SU-DHL-6 (cell line): ENCODE measurements around the gene SDK1.

Experiments
- H2AFZ ChIP-seq: fragments of 200-600 bp; sonication (generic); 2 replicates; pipeline ENCODE4 v1.6.1; 2014; ENCODE audit warnings: low read depth, mild to moderate bottlenecking, moderate library complexity, mixed read lengths, antibody characterized with exemption, low read length; ENCODE audit not compliant: severe bottlenecking
- H3F3A ChIP-seq: fragments of 200-600 bp; shearing (Covaris generic); 2 replicates; pipeline ENCODE4 v1.6.0; 2016; ENCODE audit warnings: antibody characterized with exemption, mild to moderate bottlenecking; ENCODE audit not compliant: insufficient read depth
- H3K27ac ChIP-seq: fragments of 200-600 bp; sonication (generic); 2 replicates; pipeline ENCODE4 v1.5.1; 2016; ENCODE audit warnings: low read depth, mild to moderate bottlenecking, low read length, moderate library complexity, mixed read lengths
- H3K27me3 ChIP-seq: fragments of 200-600 bp; sonication (generic), shearing (Covaris generic); 2 replicates; pipeline ENCODE4 v1.6.0; 2014; ENCODE audit warnings: mild to moderate bottlenecking, low read length
- H3K36me3 ChIP-seq: fragments of 200-600 bp; sonication (generic); 2 replicates; pipeline ENCODE4 v1.6.1; 2014; ENCODE audit warnings: mild to moderate bottlenecking, low read length, mixed read lengths
- H3K4me2 ChIP-seq: fragments of 300-600, 200-600 bp; shearing (Covaris generic), sonication (generic); 2 replicates; pipeline ENCODE4 v1.6.0; 2014; ENCODE audit warnings: low read length, low read depth, mild to moderate bottlenecking; ENCODE audit not compliant: poor library complexity, severe bottlenecking
- H3K4me3 ChIP-seq: fragments of 200-600 bp; sonication (generic); 2 replicates; pipeline ENCODE4 v1.5.1; 2014; ENCODE audit warnings: antibody characterized with exemption, low read length, mild to moderate bottlenecking, mixed read lengths; ENCODE audit not compliant: insufficient read depth, poor library complexity, severe bottlenecking
- H3K79me2 ChIP-seq: fragments of 200-600 bp; sonication (generic); 2 replicates; pipeline ENCODE4 v1.6.1; 2014; ENCODE audit warnings: mild to moderate bottlenecking, low read length, moderate library complexity; ENCODE audit not compliant: insufficient read depth
- H3K9ac ChIP-seq: fragments of 200-600 bp; sonication (generic); 2 replicates; pipeline ENCODE4 v1.7.0; 2014; ENCODE audit warnings: mild to moderate bottlenecking, low read length
- H3K9me2 ChIP-seq: fragments of 200-600 bp; sonication (generic); replicated peaks from 2 replicates; pipeline ENCODE4 v1.6.1; 2014; ENCODE audit warnings: low read length; ENCODE audit not compliant: insufficient read depth
- H3K9me3 ChIP-seq: fragments of 200-600 bp; sonication (generic); 2 replicates; pipeline ENCODE4 v1.6.1; 2014; ENCODE audit warnings: low read length, mixed read lengths; ENCODE audit not compliant: insufficient read depth
- H4K20me1 ChIP-seq: fragments of 200-600 bp; sonication (generic); 2 replicates; pipeline ENCODE4 v1.6.1; 2014; ENCODE audit warnings: low read depth, mild to moderate bottlenecking, antibody characterized with exemption, low read length, moderate library complexity, mixed read lengths
- EZH2phosphoT487 ChIP-seq: fragments of 200-600 bp; sonication (generic), shearing (Covaris generic); conservative IDR thresholded peaks from 2 replicates; pipeline ENCODE4 v1.6.1; 2018; ENCODE audit warnings: mild to moderate bottlenecking, antibody characterized with exemption, low read length, moderate library complexity, mixed read lengths
- TF ChIP-seq, protein P1 (sequence below): fragments of 200-600 bp; sonication (generic); IDR thresholded peaks from one replicate; pipeline ENCODE4 v1.5.1; 2017; ENCODE audit warnings: antibody characterized with exemption, mild to moderate bottlenecking, low read length, moderate library complexity; ENCODE audit not compliant: insufficient read depth, poor library complexity, severe bottlenecking

SDK1 gene

DNA sequence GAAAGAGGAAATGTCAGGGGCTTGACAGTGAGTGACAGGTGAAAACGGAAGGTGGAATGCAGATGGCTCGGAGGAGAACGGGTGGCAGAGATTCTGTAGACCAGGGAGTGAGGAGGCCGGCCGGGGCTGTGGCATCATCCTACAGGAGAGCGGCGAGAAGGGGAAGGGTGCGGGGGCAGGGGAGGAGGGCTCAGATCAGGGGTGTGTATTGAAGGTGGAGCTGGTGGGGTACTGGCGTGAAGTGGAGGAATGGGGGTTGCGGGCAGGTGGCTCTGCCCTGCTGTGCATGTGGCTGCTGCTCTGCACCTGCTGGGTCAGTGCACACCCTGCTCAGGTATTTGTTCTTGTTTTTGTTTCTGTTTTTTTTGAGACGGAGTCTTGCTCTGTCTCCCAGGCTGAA lies 910.2 kb downstream of the SDK1 start:
- Histone ChIP-seq H3K9ac (no peak overlapping the region), H3K9me3 (no peaks in the 10 kb centered on the region), H3K4me2 (no peak overlapping the region), H3K27me3 (no peaks in the 10 kb centered on the region), H3F3A (no peaks in the 10 kb centered on the region), H3K79me2 (no peaks in the 10 kb centered on the region), H3K9me2 (no peaks in the 10 kb centered on the region), H2AFZ (no peak overlapping the region), H4K20me1 (no peaks in the 10 kb centered on the region), H3K27ac (no peak overlapping the region), H3K36me3 (no peaks in the 10 kb centered on the region), H3K4me3 (no peak overlapping the region)
- TF ChIP-seq, protein P1, sequence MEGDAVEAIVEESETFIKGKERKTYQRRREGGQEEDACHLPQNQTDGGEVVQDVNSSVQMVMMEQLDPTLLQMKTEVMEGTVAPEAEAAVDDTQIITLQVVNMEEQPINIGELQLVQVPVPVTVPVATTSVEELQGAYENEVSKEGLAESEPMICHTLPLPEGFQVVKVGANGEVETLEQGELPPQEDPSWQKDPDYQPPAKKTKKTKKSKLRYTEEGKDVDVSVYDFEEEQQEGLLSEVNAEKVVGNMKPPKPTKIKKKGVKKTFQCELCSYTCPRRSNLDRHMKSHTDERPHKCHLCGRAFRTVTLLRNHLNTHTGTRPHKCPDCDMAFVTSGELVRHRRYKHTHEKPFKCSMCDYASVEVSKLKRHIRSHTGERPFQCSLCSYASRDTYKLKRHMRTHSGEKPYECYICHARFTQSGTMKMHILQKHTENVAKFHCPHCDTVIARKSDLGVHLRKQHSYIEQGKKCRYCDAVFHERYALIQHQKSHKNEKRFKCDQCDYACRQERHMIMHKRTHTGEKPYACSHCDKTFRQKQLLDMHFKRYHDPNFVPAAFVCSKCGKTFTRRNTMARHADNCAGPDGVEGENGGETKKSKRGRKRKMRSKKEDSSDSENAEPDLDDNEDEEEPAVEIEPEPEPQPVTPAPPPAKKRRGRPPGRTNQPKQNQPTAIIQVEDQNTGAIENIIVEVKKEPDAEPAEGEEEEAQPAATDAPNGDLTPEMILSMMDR = no peak
- no peak for TF ChIP-seq EZH2phosphoT487

GRCh38 chr7:4212376-4212775 lies 911.3 kb downstream of the SDK1 start:
- H3F3A ChIP-seq = no peaks in the 10 kb centered on the region
- H3K9me3 ChIP-seq = no peaks in the 10 kb centered on the region
- H3K4me3 ChIP-seq = no peak overlapping the region
- no peak overlapping the region for H3K4me2 ChIP-seq
- no peaks in the 10 kb centered on the region for H3K79me2 ChIP-seq
- TF ChIP-seq EZH2phosphoT487 = no peak
- TF ChIP-seq, protein P1 = no peak
- no peak overlapping the region for H3K27ac ChIP-seq
- no peak overlapping the region for H2AFZ ChIP-seq
- H3K9ac ChIP-seq = no peak overlapping the region
- H3K27me3 ChIP-seq = no peaks in the 10 kb centered on the region
- no peaks in the 10 kb centered on the region for H3K9me2 ChIP-seq
- no peaks in the 10 kb centered on the region for H4K20me1 ChIP-seq
- H3K36me3 ChIP-seq = no peaks in the 10 kb centered on the region

GRCh38 chr7:4214291-4215155 lies 913.5 kb downstream of the SDK1 start:
- H3K27ac ChIP-seq = no peak overlapping the region
- no peaks in the 10 kb centered on the region for H3K27me3 ChIP-seq
- H3K4me2 ChIP-seq = no peak overlapping the region
- H3K9me2 ChIP-seq = no peaks in the 10 kb centered on the region
- no peak for TF ChIP-seq EZH2phosphoT487
- TF ChIP-seq, protein P1 = no peak
- no peaks in the 10 kb centered on the region for H3K79me2 ChIP-seq
- H2AFZ ChIP-seq = no peak overlapping the region
- H4K20me1 ChIP-seq = no peaks in the 10 kb centered on the region
- no peaks in the 10 kb centered on the region for H3F3A ChIP-seq
- H3K4me3 ChIP-seq = no peak overlapping the region
- H3K9ac ChIP-seq = no peak overlapping the region
- no peaks in the 10 kb centered on the region for H3K36me3 ChIP-seq
- no peaks in the 10 kb centered on the region for H3K9me3 ChIP-seq
